ENCODE results near the gene EXTL2. TPM values are rescaled to one million over a fixed set of nuclear protein-coding genes. Genes with fewer than 3 reads are reported as not detected.

Gene EXTL2
- total and polyA plus RNA-seq, 4 donors: 3.6 to 8.7 (median 7.6) TPM

GRCh38 chr1:100924212-100924611, 29.6 kb upstream of the EXTL2 start:
- H3K4me1 ChIP-seq (ENCODE audit: control insufficient read depth in 4 of 4, insufficient read depth in 4 of 4, low read length in 3 of 4): no peaks in the 10 kb centered on the region
- H3K36me3 ChIP-seq (ENCODE audit: control insufficient read depth in 4 of 4, insufficient read depth in 3 of 4, low read depth in 1 of 4, low read length in 3 of 4): peaks cover 0 to 3% (median under 1%) of the 10 kb centered on the region in 4 donors
- no peak overlapping the region for H3K4me3 ChIP-seq (ENCODE audit: low read depth in 1 of 3, low read length in 3 of 3)
- H3K9ac ChIP-seq (ENCODE audit: low read depth in 1 of 2, low read length in 2 of 2): no peak overlapping the region
- no peaks in the 10 kb centered on the region for H3K9me3 ChIP-seq (ENCODE audit: control insufficient read depth in 4 of 4, low read length in 3 of 4)
- TF ChIP-seq SP1 (IDR thresholded peaks at IDR 0.05) (no peak), MAX (IDR thresholded peaks at IDR 0.05) (no peak), HNF4G (IDR thresholded peaks at IDR 0.05) (no peak), YY1 (IDR thresholded peaks at IDR 0.05) (no peak), FOXA2 (IDR thresholded peaks at IDR 0.05) (no peak), HNF4A (conservative IDR thresholded peaks at IDR 0.05) (no peak), CTCF (IDR thresholded peaks at IDR 0.05; ENCODE audit: low read depth, low read length, missing input control) (no peak), RXRA (IDR thresholded peaks at IDR 0.05) (no peak), EGR1 (IDR thresholded peaks at IDR 0.05; ENCODE audit: low read depth in 2 of 2) (no peak), ATF3 (IDR thresholded peaks at IDR 0.05) (no peak), RAD21 (IDR thresholded peaks at IDR 0.05) (no peak)
- H3K27me3 ChIP-seq (ENCODE audit: control insufficient read depth in 4 of 4, insufficient read depth in 4 of 4, low read length in 3 of 4): no peaks in the 10 kb centered on the region
- H3K27ac ChIP-seq (ENCODE audit: low read depth in 1 of 2, low read length in 2 of 2): no peak overlapping the region
- DNase-seq (ENCODE audit: low spot score): no peak

- H3K27ac ChIP-seq (ENCODE audit: low read depth in 1 of 2, low read length in 2 of 2): no peak overlapping the region
- DNase-seq (ENCODE audit: low spot score): no peak
- no peaks in the 10 kb centered on the region for H3K27me3 ChIP-seq (ENCODE audit: control insufficient read depth in 4 of 4, insufficient read depth in 4 of 4, low read length in 3 of 4)
- H3K4me3 ChIP-seq (ENCODE audit: low read depth in 1 of 3, low read length in 3 of 3): no peak overlapping the region
- H3K9ac ChIP-seq (ENCODE audit: low read depth in 1 of 2, low read length in 2 of 2): no peak overlapping the region
- WGBS: 45% methylated on average over 3 of the region's 3 CpGs
- H3K36me3 ChIP-seq (ENCODE audit: control insufficient read depth in 4 of 4, insufficient read depth in 3 of 4, low read depth in 1 of 4, low read length in 3 of 4): peaks cover 0 to 5% (median 2%) of the 10 kb centered on the region in 4 donors
- H3K9me3 ChIP-seq (ENCODE audit: control insufficient read depth in 4 of 4, low read length in 3 of 4): no peaks in the 10 kb centered on the region
- TF ChIP-seq FOXA1 (IDR thresholded peaks at IDR 0.05) (no peak), GABPA (IDR thresholded peaks at IDR 0.05 in 1 of 2, conservative IDR thresholded peaks at IDR 0.05 in 1 of 2) (no peak), ZBTB33 (IDR thresholded peaks at IDR 0.05) (no peak), MAX (IDR thresholded peaks at IDR 0.05) (no peak), CTCF (IDR thresholded peaks at IDR 0.05; ENCODE audit: low read depth, low read length, missing input control) (peak; percentile 68), RXRA (IDR thresholded peaks at IDR 0.05) (no peak), HNF4A (conservative IDR thresholded peaks at IDR 0.05) (peak in 1 of 2 donors; percentile 65), TAF1 (conservative IDR thresholded peaks at IDR 0.05) (no peak), REST (IDR thresholded peaks at IDR 0.05) (no peak), NR2F2 (IDR thresholded peaks at IDR 0.05) (no peak), SP1 (IDR thresholded peaks at IDR 0.05) (no peak), YY1 (IDR thresholded peaks at IDR 0.05) (no peak), EGR1 (IDR thresholded peaks at IDR 0.05; ENCODE audit: low read depth in 2 of 2) (no peak), JUND (IDR thresholded peaks at IDR 0.05) (no peak), HNF4G (IDR thresholded peaks at IDR 0.05) (no peak), FOXA2 (IDR thresholded peaks at IDR 0.05) (no peak), ATF3 (IDR thresholded peaks at IDR 0.05) (no peak), RAD21 (IDR thresholded peaks at IDR 0.05) (peak; percentile 86)
- no peaks in the 10 kb centered on the region for H3K4me1 ChIP-seq (ENCODE audit: control insufficient read depth in 4 of 4, insufficient read depth in 4 of 4, low read length in 3 of 4)
Measured at GRCh38 chr1:100921110-100921706, 26.6 kb upstream of the EXTL2 start.

Measured in liver (tissue), 9 donors.